Mesenchymal stem cell (in vitro differentiated cells and primary cell): ENCODE results near the gene CAD.

ENCODE experiments used
- DNase-seq: peaks from one replicate; pipeline ENCODE4 v3.0.0-alpha.2; 2013
- H2AFZ ChIP-seq: one replicate; pipeline ENCODE4 v1.6.1; 2013; ENCODE audit warnings: low read depth, mild to moderate bottlenecking, control low read depth, inconsistent platforms, low read length, moderate library complexity
- H2AK5ac ChIP-seq: 2 replicates; pipeline ENCODE4 v1.6.1; 2013; ENCODE audit warnings: low read length, moderate library complexity, mild to moderate bottlenecking, inconsistent platforms; ENCODE audit not compliant: severe bottlenecking
- H2BK120ac ChIP-seq: one replicate; pipeline ENCODE4 v1.6.1; 2013; ENCODE audit warnings: low read depth, mild to moderate bottlenecking, inconsistent platforms, low read length, moderate library complexity
- H2BK12ac ChIP-seq, 2 experiments: one replicate each; pipeline ENCODE4 v1.6.1; 2013; ENCODE audit warnings: inconsistent platforms in 2 of 2, low read length in 2 of 2, mild to moderate bottlenecking in 2 of 2, moderate library complexity in 2 of 2, control low read depth in 1 of 2
- H2BK15ac ChIP-seq: one replicate; pipeline ENCODE4 v1.6.1; 2013; ENCODE audit warnings: mild to moderate bottlenecking, low read depth, inconsistent platforms; ENCODE audit not compliant: poor library complexity, severe bottlenecking
- H2BK5ac ChIP-seq: 2 replicates; pipeline ENCODE4 v1.6.1; 2013; ENCODE audit warnings: low read depth, mild to moderate bottlenecking, low read length, control low read depth, inconsistent platforms; ENCODE audit not compliant: poor library complexity, severe bottlenecking
- H3K14ac ChIP-seq, 2 experiments: one replicate each; pipeline ENCODE4 v1.6.1; 2013; ENCODE audit warnings: inconsistent platforms in 2 of 2, low read length in 2 of 2, control low read depth in 1 of 2, mild to moderate bottlenecking in 1 of 2, moderate library complexity in 1 of 2
- H3K18ac ChIP-seq, 2 experiments: one replicate each; pipeline ENCODE4 v1.6.1; 2013; ENCODE audit warnings: inconsistent platforms in 2 of 2, low read length in 2 of 2, control low read depth in 1 of 2, low read depth in 1 of 2, mild to moderate bottlenecking in 1 of 2
- H3K23ac ChIP-seq, 2 experiments: one replicate each; pipeline ENCODE4 v1.6.1; 2013; ENCODE audit warnings: inconsistent platforms in 2 of 2, low read length in 2 of 2, mild to moderate bottlenecking in 2 of 2, moderate library complexity in 2 of 2, control low read depth in 1 of 2
- H3K27ac ChIP-seq: 2 replicates; pipeline ENCODE4 v1.5.1; 2013; ENCODE audit warnings: mild to moderate bottlenecking, moderate library complexity, low read length, control low read depth, inconsistent platforms; ENCODE audit not compliant: poor library complexity, severe bottlenecking
- H3K27me3 ChIP-seq, 2 experiments: 2 replicates each; pipeline versions ENCODE4 v1.6.1 to v1.7.0; 2013; ENCODE audit warnings: low read length in 2 of 2, mild to moderate bottlenecking in 2 of 2, moderate library complexity in 2 of 2, control low read depth in 1 of 2, inconsistent platforms in 1 of 2; ENCODE audit not compliant: control insufficient read depth in 1 of 2, insufficient read depth in 1 of 2
- H3K36me3 ChIP-seq, 2 experiments: 2 replicates each; pipeline versions ENCODE4 v1.6.1 to v1.7.0; 2013; ENCODE audit warnings: low read length in 2 of 2, control low read depth in 1 of 2, inconsistent platforms in 1 of 2, low read depth in 1 of 2, mild to moderate bottlenecking in 1 of 2; ENCODE audit not compliant: insufficient read depth in 2 of 2, control insufficient read depth in 1 of 2
- H3K4ac ChIP-seq, 2 experiments: one replicate each; pipeline ENCODE4 v1.6.1; 2013; ENCODE audit warnings: inconsistent platforms in 2 of 2, low read length in 2 of 2, mild to moderate bottlenecking in 2 of 2, moderate library complexity in 2 of 2, control low read depth in 1 of 2, low read depth in 1 of 2
- H3K4me1 ChIP-seq: 2 replicates; pipeline ENCODE4 v1.6.1; 2013; ENCODE audit warnings: low read depth, low read length, control low read depth; ENCODE audit not compliant: control insufficient read depth, insufficient read depth
- H3K4me2 ChIP-seq: 2 replicates; pipeline ENCODE4 v1.6.1; 2013; ENCODE audit warnings: low read length, mild to moderate bottlenecking, inconsistent platforms; ENCODE audit not compliant: poor library complexity, severe bottlenecking
- H3K4me3 ChIP-seq, 2 experiments: 2 replicates each; pipeline versions ENCODE4 v1.5.1 to v1.7.0; 2013; ENCODE audit warnings: low read length in 2 of 2, mild to moderate bottlenecking in 2 of 2, control low read depth in 1 of 2, low read depth in 1 of 2; ENCODE audit not compliant: insufficient read depth in 1 of 2
- H3K79me1 ChIP-seq: replicated peaks from 2 replicates; pipeline ENCODE4 v1.6.1; 2013; ENCODE audit warnings: mild to moderate bottlenecking, control low read depth, low read length, inconsistent platforms; ENCODE audit not compliant: poor library complexity, severe bottlenecking
- H3K9ac ChIP-seq: 2 replicates; pipeline ENCODE4 v1.7.0; 2013; ENCODE audit warnings: mild to moderate bottlenecking, low read length, moderate library complexity
- H3K9me3 ChIP-seq: 2 replicates; pipeline ENCODE4 v1.7.0; 2013; ENCODE audit warnings: mild to moderate bottlenecking, low read length; ENCODE audit not compliant: control insufficient read depth
- H4K8ac ChIP-seq: one replicate; pipeline ENCODE4 v1.6.1; 2013; ENCODE audit warnings: inconsistent platforms, mild to moderate bottlenecking, low read length, moderate library complexity
- H4K91ac ChIP-seq: one replicate; pipeline ENCODE4 v1.6.1; 2013; ENCODE audit warnings: mild to moderate bottlenecking, low read length, inconsistent platforms
- WGBS: methylation state at CpG from one replicate; pipeline ENCODE4 v1.1.7; 2013; ENCODE audit warnings: mixed read lengths; 5-methylcytosine and 5-hydroxymethylcytosine counted together

CAD gene

GRCh38 chr2:27233341-27233740 is 16.2 kb downstream of the CAD start:
- H4K8ac ChIP-seq = no peak overlapping the region
- no peak overlapping the region for H3K14ac ChIP-seq
- H3K79me1 ChIP-seq = peaks cover 38% of the 10 kb centered on the region
- no peak overlapping the region for H3K4ac ChIP-seq
- H3K27ac ChIP-seq = no peak overlapping the region
- H3K27me3 ChIP-seq = no peaks in the 10 kb centered on the region
- H3K4me2 ChIP-seq = no peak overlapping the region
- WGBS = 93% methylated on average over 14 of the region's 14 CpGs
- DNase-seq = no peak
- H3K9me3 ChIP-seq = no peaks in the 10 kb centered on the region
- peak overlapping the region in 1 of 2 experiments; percentile 21 for H3K4me3 ChIP-seq
- H3K36me3 ChIP-seq = peaks cover 83 to 93% of the 10 kb centered on the region in 2 experiments
- no peaks in the 10 kb centered on the region for H3K4me1 ChIP-seq
- H2BK12ac ChIP-seq = no peak overlapping the region
- H2AK5ac ChIP-seq = no peak overlapping the region
- no peak overlapping the region for H2BK5ac ChIP-seq
- no peak overlapping the region for H2BK15ac ChIP-seq
- no peak overlapping the region for H4K91ac ChIP-seq
- no peak overlapping the region for H2AFZ ChIP-seq
- H3K23ac ChIP-seq = no peak overlapping the region
- no peak overlapping the region for H3K9ac ChIP-seq
- no peak overlapping the region for H2BK120ac ChIP-seq
- no peak overlapping the region for H3K18ac ChIP-seq

GRCh38 chr2:27236136-27236535 is 19.0 kb downstream of the CAD start:
- peaks cover 37% of the 10 kb centered on the region for H3K79me1 ChIP-seq
- no peak overlapping the region for H3K9ac ChIP-seq
- 97% methylated on average over 12 of the region's 12 CpGs for WGBS

GRCh38 chr2:27236626-27237025 is 19.5 kb downstream of the CAD start:
- Histone ChIP-seq H2BK12ac (no peak overlapping the region), H3K27me3 (no peaks in the 10 kb centered on the region), H3K18ac (no peak overlapping the region), H2BK120ac (no peak overlapping the region), H3K4me3 (no peak overlapping the region), H3K27ac (no peak overlapping the region), H3K4me2 (no peak overlapping the region), H3K36me3 (peaks cover 95 to 98% of the 10 kb centered on the region in 2 experiments), H2AFZ (no peak overlapping the region), H3K14ac (no peak overlapping the region), H2AK5ac (no peak overlapping the region), H2BK15ac (no peak overlapping the region), H3K9me3 (no peaks in the 10 kb centered on the region), H4K8ac (no peak overlapping the region), H2BK5ac (no peak overlapping the region), H3K9ac (no peak overlapping the region), H3K79me1 (peaks cover 35% of the 10 kb centered on the region), H3K4me1 (no peaks in the 10 kb centered on the region), H4K91ac (no peak overlapping the region), H3K4ac (no peak overlapping the region), H3K23ac (no peak overlapping the region)
- 96% methylated on average over 3 of the region's 3 CpGs for WGBS
- no peak for DNase-seq

More at GRCh38 chr2:27236136-27236535, 19.0 kb downstream of the CAD start:
- no peak overlapping the region for H3K4me3 ChIP-seq
- H3K4me2 ChIP-seq = no peak overlapping the region
- H3K27ac ChIP-seq = no peak overlapping the region
- no peak overlapping the region for H2AFZ ChIP-seq
- no peaks in the 10 kb centered on the region for H3K27me3 ChIP-seq
- H3K9me3 ChIP-seq = no peaks in the 10 kb centered on the region
- no peak overlapping the region for H2BK5ac ChIP-seq
- no peak overlapping the region for H3K4ac ChIP-seq
- no peak overlapping the region for H2AK5ac ChIP-seq
- H4K8ac ChIP-seq = no peak overlapping the region
- H3K4me1 ChIP-seq = no peaks in the 10 kb centered on the region
- H2BK120ac ChIP-seq = no peak overlapping the region
- no peak overlapping the region for H2BK12ac ChIP-seq
- H3K14ac ChIP-seq = no peak overlapping the region
- no peak overlapping the region for H2BK15ac ChIP-seq
- no peak overlapping the region for H4K91ac ChIP-seq
- DNase-seq = no peak
- H3K36me3 ChIP-seq = peaks cover 95 to 97% of the 10 kb centered on the region in 2 experiments
- H3K18ac ChIP-seq = no peak overlapping the region
- H3K23ac ChIP-seq = no peak overlapping the region

GRCh38 chr2:27237341-27237945 is 20.3 kb downstream of the CAD start:
- Histone ChIP-seq H2BK5ac (no peak overlapping the region), H2AFZ (no peak overlapping the region), H3K23ac (no peak overlapping the region), H3K4ac (no peak overlapping the region), H2BK12ac (no peak overlapping the region), H2AK5ac (no peak overlapping the region), H2BK120ac (no peak overlapping the region), H2BK15ac (no peak overlapping the region), H3K4me1 (no peaks in the 10 kb centered on the region), H3K36me3 (peaks cover 95 to 98% of the 10 kb centered on the region in 2 experiments), H4K8ac (no peak overlapping the region), H3K4me2 (no peak overlapping the region), H3K27ac (no peak overlapping the region), H3K18ac (no peak overlapping the region), H4K91ac (no peak overlapping the region), H3K27me3 (no peaks in the 10 kb centered on the region), H3K14ac (no peak overlapping the region), H3K79me1 (peaks cover 28% of the 10 kb centered on the region), H3K9me3 (no peaks in the 10 kb centered on the region), H3K9ac (no peak overlapping the region), H3K4me3 (no peak overlapping the region)
- no peak for DNase-seq
- 97% methylated on average over 15 of the region's 15 CpGs for WGBS
